IMR-90 (cell line): ENCODE results near the gene KRTAP13-4.

Experiments
- BHLHE40 ChIP-seq: fragments of 150-350 bp; IDR thresholded peaks from 2 replicates; pipeline ENCODE4 v1.6.1; 2016; ENCODE audit warnings: mild to moderate bottlenecking, low read depth, low read length
- CEBPB ChIP-seq: IDR thresholded peaks from 2 replicates; pipeline ENCODE4 v1.6.1; 2012; ENCODE audit warnings: low read depth, low read length, improper control_type of control experiment
- CHD1 ChIP-seq: IDR thresholded peaks from 2 replicates; pipeline ENCODE4 v1.6.1; 2012; ENCODE audit warnings: low read depth, low read length, improper control_type of control experiment
- MAZ ChIP-seq: IDR thresholded peaks from 2 replicates; pipeline ENCODE4 v1.6.1; 2012; ENCODE audit warnings: low read depth, mild to moderate bottlenecking, low read length, improper control_type of control experiment, moderate library complexity, borderline replicate concordance
- MXI1 ChIP-seq: IDR thresholded peaks from 2 replicates; pipeline ENCODE4 v1.6.1; 2012; ENCODE audit warnings: low read depth, mild to moderate bottlenecking, low read length, moderate library complexity, borderline replicate concordance
- NFE2L2 ChIP-seq: fragments of 150-350 bp; IDR thresholded peaks from 2 replicates; pipeline ENCODE4 v1.6.1; 2016; ENCODE audit warnings: low read depth, mild to moderate bottlenecking, low read length
- POLR2A ChIP-seq: IDR thresholded peaks from 2 replicates; pipeline ENCODE4 v1.6.1; 2012; ENCODE audit warnings: mild to moderate bottlenecking, low read depth, low read length
- RFX5 ChIP-seq: IDR thresholded peaks from 2 replicates; pipeline ENCODE4 v1.8.0; 2012; ENCODE audit warnings: low read depth, mild to moderate bottlenecking, low read length, moderate library complexity
- TF ChIP-seq, protein P1 (sequence below): conservative IDR thresholded peaks from 2 replicates; pipeline ENCODE4 v1.5.1; 2012; ENCODE audit warnings: mild to moderate bottlenecking, low read depth, low read length, improper control_type of control experiment
- TF ChIP-seq, protein P2 (sequence below): fragments of 150-350 bp; IDR thresholded peaks from 2 replicates; pipeline ENCODE4 v1.6.1; 2017; ENCODE audit warnings: mild to moderate bottlenecking, antibody characterized with exemption, low read length, low read depth
- TF ChIP-seq, protein P3 (sequence below): fragments of 150-350 bp; IDR thresholded peaks from 2 replicates; pipeline ENCODE4 v1.6.1; 2016; ENCODE audit warnings: low read depth, mild to moderate bottlenecking, low read length, moderate library complexity, borderline replicate concordance

DNA sequence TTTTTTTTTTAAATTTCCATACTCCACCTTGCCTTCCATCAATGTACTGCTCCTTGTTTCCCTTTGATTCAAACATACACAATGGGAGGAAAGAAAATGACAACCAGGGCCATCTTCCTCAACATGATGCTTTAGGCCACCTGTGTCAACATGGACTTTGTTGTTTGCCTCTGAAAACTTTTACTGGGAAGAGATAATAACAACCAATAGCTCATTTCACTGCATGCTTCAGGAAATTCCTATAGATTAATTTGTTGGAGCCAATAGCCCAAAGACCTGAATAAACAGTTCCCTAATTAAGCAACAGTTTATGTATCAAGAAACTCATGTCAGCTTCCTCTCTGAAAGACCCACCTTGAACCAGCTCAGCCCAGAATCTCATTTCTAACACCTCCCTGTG is 13.2 kb downstream of the KRTAP13-4 start:
- TF ChIP-seq, protein P1, sequence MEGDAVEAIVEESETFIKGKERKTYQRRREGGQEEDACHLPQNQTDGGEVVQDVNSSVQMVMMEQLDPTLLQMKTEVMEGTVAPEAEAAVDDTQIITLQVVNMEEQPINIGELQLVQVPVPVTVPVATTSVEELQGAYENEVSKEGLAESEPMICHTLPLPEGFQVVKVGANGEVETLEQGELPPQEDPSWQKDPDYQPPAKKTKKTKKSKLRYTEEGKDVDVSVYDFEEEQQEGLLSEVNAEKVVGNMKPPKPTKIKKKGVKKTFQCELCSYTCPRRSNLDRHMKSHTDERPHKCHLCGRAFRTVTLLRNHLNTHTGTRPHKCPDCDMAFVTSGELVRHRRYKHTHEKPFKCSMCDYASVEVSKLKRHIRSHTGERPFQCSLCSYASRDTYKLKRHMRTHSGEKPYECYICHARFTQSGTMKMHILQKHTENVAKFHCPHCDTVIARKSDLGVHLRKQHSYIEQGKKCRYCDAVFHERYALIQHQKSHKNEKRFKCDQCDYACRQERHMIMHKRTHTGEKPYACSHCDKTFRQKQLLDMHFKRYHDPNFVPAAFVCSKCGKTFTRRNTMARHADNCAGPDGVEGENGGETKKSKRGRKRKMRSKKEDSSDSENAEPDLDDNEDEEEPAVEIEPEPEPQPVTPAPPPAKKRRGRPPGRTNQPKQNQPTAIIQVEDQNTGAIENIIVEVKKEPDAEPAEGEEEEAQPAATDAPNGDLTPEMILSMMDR = no peak
- TF ChIP-seq, protein P2, sequence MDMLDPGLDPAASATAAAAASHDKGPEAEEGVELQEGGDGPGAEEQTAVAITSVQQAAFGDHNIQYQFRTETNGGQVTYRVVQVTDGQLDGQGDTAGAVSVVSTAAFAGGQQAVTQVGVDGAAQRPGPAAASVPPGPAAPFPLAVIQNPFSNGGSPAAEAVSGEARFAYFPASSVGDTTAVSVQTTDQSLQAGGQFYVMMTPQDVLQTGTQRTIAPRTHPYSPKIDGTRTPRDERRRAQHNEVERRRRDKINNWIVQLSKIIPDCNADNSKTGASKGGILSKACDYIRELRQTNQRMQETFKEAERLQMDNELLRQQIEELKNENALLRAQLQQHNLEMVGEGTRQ = no peak
- TF ChIP-seq POLR2A (no peak), NFE2L2 (no peak), CEBPB (no peak), MXI1 (no peak), RFX5 (no peak), CHD1 (no peak), BHLHE40 (no peak), MAZ (no peak)
- TF ChIP-seq, protein P3, sequence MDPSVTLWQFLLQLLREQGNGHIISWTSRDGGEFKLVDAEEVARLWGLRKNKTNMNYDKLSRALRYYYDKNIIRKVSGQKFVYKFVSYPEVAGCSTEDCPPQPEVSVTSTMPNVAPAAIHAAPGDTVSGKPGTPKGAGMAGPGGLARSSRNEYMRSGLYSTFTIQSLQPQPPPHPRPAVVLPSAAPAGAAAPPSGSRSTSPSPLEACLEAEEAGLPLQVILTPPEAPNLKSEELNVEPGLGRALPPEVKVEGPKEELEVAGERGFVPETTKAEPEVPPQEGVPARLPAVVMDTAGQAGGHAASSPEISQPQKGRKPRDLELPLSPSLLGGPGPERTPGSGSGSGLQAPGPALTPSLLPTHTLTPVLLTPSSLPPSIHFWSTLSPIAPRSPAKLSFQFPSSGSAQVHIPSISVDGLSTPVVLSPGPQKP = no peak
